LNCaP clone FGC (cell line): ENCODE data around the gene TCERG1.

Experiments used
- DNase-seq: peaks from one replicate; pipeline ENCODE4 v3.0.0-alpha.2; 2011; ENCODE audit warnings: low read depth
- H3K4me3 ChIP-seq: 2 replicates; pipeline ENCODE4 v1.5.1; 2011; ENCODE audit warnings: mild to moderate bottlenecking, low read depth, low read length, control low read depth
- TF ChIP-seq, protein P1 (sequence below): IDR thresholded peaks from 2 replicates; pipeline ENCODE4 v1.5.1; 2012; ENCODE audit warnings: mild to moderate bottlenecking; ENCODE audit not compliant: control insufficient read depth, insufficient read depth; ENCODE audit errors: extremely low read depth

Gene TCERG1

DNA sequence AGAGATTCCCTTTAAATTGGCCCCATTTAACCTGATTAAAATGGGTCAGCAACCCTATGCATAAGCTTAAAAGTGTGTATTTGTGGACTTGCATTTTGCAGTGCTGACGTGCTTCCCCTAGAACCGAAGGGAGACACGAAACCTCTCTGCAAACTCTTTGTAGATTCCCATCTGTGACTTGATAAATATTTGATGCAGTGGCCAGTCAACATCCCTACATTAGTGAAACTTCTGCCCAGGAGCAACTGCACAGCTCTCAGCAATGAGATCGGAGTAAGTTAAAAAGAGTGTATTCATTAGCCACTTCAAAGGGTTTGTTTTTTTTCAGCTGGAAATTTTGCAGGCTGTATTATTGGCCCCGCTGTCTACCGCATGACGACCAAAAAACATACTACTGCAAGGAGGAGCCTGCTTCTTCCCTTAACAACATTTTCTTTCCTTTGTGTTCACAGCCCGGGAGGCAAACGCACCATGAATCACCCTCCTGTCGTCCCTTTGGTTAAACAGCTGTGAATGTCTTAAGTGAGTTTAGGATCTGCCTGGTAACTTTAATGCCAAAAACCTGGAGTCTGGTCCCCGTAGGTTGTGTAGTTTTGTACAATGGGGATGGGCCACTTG, 38.0 kb upstream of the TCERG1 start:
- H3K4me3 ChIP-seq = no peak overlapping the region
- DNase-seq = no peak
- TF ChIP-seq, protein P1, sequence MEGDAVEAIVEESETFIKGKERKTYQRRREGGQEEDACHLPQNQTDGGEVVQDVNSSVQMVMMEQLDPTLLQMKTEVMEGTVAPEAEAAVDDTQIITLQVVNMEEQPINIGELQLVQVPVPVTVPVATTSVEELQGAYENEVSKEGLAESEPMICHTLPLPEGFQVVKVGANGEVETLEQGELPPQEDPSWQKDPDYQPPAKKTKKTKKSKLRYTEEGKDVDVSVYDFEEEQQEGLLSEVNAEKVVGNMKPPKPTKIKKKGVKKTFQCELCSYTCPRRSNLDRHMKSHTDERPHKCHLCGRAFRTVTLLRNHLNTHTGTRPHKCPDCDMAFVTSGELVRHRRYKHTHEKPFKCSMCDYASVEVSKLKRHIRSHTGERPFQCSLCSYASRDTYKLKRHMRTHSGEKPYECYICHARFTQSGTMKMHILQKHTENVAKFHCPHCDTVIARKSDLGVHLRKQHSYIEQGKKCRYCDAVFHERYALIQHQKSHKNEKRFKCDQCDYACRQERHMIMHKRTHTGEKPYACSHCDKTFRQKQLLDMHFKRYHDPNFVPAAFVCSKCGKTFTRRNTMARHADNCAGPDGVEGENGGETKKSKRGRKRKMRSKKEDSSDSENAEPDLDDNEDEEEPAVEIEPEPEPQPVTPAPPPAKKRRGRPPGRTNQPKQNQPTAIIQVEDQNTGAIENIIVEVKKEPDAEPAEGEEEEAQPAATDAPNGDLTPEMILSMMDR = no peak

DNA sequence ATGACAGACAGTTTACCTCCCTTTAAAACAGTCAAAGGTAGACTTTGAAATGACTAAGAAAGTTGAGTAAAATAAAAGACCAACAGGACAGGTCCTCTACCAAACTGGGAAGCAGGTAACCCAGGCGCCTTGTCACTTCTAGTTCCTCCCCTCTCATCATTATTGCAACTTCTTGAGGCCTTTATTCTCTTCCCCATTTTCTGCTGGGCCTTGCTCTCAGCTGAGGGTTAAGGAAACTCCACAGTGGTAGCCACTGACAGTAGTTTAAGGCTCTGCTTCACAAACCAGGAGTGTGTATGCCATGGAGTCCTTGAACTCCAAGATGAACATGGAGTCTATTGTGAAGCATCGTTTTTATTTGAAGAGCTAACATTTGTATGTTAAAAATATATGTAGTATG, 36.9 kb upstream of the TCERG1 start:
- no peak for DNase-seq
- H3K4me3 ChIP-seq = no peak overlapping the region
- TF ChIP-seq, protein P1 = no peak

DNA sequence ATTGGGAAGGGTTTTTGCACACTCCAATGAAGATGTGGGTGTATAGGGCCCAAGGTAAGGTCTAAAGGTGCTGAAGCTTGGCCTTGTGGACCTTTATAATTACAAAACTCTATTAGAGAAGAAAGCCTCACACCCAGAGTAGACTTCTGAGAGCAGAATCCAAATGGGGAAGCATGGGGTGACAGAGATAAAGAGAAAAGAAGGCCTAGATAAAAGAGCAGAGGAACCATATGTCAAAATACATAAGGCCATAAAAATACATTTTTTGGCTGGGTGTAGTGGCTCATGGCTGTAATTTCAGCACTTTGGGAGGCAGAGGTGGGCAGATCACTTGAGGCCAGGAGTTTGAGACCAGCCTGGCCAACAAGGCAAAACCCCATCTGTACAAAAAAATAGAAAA, 27.4 kb upstream of the TCERG1 start:
- H3K4me3 ChIP-seq = no peak overlapping the region
- TF ChIP-seq, protein P1 = no peak
- no peak for DNase-seq

DNA sequence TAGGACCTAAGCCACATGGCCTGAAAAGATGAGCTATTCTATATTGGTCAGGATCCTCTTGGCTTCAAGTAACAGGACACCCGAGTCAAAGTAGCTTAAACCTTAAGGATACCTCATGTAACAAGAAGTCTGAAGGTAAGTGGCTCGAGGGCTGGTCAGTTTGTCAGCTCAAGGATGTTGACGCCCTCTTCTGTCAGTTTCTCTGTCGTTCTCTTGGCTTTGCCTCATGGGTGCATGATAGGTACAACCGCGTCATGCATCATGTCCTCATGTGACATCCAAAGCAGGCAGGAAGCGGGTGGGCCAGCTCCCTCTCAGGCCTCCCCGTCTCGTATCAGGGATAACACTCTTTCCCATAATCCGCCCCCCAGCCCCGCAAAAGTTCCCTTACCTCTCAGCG, 22.1 kb upstream of the TCERG1 start:
- no peak for DNase-seq
- H3K4me3 ChIP-seq = no peak overlapping the region
- TF ChIP-seq, protein P1 = no peak

DNA sequence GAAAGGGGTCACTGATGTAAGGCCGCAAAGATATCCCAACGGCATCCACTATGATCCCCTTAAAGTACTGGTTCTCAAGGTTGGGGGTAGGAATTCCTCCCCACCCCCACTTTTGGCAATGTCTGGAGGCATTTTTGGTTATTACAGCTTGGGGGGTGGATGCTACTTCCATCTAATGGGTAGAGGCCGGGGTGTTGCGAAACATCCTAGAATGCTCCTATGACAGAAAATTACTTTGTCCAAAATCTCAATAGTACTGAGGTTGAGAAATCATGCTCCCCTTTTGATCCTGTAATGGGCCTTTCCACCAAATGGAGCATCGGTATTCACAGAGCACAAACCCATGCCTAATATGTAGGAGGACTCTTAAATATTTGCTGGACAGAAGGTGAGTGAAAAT, 20.8 kb upstream of the TCERG1 start:
- no peak for DNase-seq
- H3K4me3 ChIP-seq = no peak overlapping the region
- TF ChIP-seq, protein P1 = no peak

DNA sequence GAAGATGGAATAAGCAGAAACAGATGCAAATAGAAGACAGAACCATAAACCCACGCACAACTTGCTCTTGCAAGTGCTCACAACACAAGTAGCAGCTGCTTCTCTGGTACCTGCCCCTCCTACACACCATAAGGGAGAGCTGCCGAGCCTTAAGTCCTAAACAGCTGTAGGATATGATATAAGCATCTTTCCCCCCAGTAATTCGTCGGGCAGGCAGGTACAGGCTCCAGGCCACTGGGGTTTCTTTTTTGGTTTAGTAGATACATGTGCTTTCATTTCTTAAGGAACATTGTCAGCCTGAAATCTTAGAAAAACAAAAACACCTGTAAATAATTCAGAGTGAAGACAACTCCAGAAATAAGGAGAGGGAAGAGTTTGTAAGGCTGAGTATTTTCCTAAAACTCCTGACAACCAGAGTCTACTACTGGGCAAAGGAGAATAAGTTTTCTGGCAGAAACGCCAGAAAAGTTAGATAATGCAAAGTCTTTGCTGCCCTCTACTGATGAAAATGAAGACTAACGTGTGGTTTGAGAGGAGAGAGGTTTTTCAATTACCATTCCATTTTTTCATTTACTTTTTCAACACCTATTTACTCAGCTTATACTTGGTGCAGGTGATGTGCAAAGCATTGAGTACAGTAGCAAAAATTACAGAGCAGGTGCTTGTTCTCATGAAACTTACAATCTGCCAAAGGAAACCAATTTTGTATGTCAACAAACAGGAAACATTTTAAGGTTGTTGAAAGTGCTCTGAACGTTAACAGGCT, 20.1 kb upstream of the TCERG1 start:
- DNase-seq = no peak

More for the DNA sequence above, 20.1 kb upstream of the TCERG1 start:
- H3K4me3 ChIP-seq = no peak overlapping the region
- TF ChIP-seq, protein P1 = peak; percentile 66
